HG02870 (cell line): ENCODE data around the gene SLC25A48.

Experiments
- ATAC-seq: cut with Tn5 transposase; IDR thresholded peaks from one replicate; pipeline ENCODE4 v1.9.1; 2021; ENCODE audit warnings: mild to moderate bottlenecking, moderate library complexity; ENCODE audit not compliant: unreplicated experiment

The SLC25A48 gene

DNA sequence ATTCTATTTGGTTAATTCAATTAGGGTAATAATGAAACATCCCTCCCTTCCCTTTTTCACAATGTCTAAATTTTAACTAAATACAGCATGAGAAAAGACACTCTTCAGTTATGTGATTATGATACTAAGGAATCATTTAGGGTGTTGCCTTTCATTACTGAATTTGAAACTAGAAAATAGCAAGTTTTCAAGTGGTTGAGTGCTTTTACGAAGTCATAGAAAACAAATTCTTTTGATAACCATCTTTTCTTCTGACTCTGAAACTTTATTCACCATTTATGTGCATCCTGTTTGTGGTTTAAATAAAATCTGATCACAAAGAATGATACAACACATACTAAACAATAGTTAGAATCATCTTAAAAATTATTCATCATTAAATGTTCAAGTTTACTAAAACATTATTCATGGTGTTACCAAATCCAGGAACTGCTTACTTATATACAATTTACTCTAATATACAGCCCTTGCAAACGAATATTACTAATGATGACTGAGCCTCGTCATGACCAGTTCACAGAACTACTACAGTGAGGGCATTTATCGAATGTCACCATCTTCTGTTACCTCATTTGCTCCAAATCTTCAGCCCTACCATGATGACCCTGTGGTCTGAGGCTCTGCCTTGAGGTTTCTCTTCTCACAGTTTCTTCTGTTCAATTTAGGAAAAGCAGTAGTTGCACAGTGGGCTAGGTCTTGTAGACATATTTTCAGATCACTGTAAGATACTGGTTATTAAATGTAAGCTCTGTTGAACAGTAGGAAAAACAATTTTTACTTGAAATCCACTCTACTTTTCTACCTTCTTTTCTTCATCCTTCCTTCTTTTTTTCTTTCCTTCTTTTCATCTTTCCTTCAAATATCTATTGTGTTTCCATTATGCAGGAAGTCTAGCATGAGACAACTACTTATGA lies 79.5 kb downstream of the SLC25A48 start:
- ATAC-seq = no peak

DNA sequence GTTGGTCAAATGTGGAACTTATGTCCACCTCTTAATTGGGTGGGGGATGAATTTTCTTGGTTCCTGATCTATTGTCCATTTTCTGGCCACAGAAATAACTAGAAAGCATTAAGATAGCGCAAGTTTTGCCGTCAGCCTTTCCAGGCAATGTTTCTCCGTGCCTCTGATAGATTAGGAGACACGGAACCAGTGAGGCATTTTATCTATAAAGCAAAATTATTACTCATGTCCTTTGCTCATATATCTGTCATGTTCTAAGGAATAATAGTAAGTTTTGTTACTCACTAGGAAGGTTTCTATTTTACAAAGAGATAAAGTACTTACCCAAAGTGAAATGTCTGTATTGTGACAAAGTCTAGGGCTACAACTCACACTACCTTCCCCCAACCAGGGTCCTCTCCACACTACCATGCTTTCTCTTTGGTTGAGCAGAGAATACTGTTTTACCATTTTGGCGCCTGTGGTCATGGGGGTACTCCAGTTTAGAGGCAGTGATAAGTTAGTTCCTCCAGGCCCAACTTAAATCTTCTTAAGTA lies 81.1 kb downstream of the SLC25A48 start:
- ATAC-seq = no peak

DNA sequence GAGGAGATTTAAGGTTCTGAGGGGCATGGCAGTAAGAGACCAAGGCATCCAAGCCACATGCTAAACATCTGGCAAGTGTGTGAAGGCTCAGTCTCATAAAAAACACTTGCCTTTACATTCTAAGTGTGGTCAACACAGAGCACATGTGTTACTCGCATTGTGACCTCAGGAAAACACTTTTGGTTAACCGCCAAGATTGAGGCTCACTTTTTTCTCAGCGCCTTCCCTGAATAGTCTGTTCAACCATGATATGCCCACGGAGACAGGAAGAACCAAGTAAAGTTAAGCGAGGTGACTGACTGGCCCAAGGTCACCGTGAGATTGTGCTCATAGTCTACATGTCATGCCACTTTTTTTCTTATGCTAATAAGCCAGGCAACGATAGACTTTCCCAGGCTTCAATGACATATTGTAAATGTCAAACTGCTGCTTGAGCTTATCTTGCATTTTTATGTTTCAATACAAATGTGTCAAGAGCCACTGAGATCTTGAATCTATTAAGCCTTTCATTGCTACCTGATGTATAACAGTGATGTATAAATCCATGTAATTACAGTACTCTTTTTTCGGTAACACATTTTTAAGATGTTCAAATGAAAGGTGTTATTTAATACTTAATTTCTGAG lies 82.3 kb downstream of the SLC25A48 start:
- ATAC-seq = no peak

DNA sequence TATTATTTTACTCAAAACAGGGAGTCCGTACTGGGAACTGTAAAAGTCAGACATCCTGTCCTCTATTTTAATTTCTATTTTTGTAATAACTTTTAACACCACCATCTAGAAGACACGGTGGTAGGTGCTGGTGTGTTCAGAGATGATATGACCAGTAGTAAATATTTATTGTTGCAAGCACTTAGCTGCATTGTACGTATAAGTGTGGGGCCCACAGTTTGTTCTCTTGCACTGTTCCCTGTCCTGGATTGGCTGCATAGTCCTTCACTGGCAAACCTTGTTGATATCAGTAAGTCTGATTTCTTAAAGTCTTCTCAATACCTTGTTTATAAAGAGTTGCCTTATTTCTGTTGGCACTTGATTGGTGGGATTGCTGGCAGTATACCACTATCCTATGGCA lies 85.7 kb downstream of the SLC25A48 start:
- ATAC-seq = no peak

DNA sequence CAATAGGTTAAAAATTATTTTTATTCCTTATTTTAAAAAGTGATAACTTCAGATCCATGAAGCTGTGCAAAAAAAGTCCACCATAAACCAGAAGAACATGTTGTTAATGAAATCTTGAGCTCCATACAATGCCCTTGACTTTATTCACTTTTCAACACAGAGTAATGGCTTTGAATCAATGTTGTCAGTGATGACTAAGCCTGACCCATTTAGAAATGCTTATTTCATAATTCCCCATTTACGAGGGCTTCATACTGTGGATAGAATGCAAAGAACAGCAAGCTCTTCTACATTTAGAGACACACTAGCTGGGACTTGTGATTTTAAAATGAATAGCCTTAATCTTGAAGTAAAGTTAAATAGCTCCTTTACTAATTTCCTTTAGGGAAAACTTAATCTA lies 86.9 kb downstream of the SLC25A48 start:
- no peak for ATAC-seq

DNA sequence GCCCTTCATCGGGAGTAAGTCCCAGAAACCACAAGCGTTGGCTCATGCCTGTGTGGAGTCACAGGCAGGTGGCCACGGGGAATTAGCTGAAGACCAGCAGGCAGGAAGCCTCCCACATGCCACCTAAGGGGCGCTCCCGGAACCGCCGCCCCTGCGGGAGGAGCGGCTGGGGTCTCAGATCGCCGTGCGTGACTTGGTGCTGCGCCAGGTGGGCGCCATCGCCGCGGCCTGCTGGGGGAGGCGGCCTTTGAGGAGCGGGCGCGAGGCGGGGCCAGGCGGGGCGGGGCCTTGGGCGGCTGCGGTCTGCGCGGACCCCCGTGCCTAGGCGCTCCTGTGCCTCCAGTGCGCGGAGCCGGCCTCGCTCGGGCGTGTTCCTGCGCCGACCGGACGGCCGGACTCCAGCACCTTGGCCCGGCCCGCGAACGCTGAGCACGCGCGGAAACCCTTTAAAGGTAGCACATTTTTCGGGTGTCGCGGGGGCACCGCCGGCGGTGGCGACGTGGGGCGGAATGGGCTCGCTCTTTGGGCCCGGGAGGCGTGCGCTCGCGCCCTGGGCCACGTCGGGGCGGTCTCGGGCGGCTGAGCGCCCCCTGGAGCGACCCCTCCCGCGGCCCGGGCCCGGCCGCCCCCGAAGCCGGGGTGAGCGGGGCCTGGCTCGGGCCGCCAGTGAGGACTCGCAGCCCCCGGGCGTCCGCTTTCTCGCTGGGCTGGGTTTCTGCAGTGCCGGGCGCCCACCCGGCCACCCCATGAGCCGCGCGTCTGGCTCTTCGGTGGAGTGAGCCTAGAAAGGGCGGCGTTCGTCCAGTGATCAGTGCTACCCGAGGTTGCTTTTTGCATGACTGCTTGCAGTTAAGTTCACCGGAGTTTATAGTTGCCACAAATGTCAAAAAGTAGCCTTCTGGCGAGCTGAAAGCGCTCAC lies 95.8 kb downstream of the SLC25A48 start:
- no peak for ATAC-seq

DNA sequence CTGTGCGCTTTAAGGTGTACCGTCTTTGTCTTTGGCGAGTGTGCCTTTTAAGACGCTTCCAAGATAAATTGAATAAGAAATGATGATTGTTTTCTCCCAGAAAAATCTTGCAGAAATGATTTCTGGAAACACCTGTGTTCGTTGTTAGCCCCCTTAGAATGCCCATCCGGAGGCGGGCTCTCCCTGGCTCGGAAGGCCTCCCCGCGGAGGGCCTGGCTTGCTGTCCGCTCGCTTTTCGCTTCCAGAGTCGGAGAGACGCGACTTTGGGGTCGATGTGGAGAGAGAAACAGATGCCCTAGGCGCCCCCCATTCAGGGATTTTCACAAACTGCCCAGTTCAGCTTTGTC lies 96.5 kb downstream of the SLC25A48 start:
- ATAC-seq = no peak

DNA sequence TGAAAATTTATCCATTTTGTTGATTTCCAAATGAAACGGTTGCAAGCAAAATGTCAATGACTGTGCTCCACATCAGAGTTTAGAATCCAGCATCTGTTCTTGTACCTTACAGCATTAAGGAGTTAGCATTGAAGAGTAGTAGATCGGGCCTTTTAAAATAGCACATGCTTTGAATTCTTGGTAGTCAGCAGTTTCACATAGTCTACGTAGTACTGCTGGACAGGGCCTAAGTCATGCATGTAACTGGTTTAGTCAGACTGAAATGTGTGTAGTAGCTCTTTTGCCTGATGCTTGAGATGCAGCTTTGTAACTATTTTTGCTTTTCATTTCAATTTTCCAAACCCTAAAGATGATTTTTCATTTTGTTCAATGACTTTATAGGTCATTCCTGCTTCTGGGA lies 100.5 kb downstream of the SLC25A48 start:
- ATAC-seq = no peak

DNA sequence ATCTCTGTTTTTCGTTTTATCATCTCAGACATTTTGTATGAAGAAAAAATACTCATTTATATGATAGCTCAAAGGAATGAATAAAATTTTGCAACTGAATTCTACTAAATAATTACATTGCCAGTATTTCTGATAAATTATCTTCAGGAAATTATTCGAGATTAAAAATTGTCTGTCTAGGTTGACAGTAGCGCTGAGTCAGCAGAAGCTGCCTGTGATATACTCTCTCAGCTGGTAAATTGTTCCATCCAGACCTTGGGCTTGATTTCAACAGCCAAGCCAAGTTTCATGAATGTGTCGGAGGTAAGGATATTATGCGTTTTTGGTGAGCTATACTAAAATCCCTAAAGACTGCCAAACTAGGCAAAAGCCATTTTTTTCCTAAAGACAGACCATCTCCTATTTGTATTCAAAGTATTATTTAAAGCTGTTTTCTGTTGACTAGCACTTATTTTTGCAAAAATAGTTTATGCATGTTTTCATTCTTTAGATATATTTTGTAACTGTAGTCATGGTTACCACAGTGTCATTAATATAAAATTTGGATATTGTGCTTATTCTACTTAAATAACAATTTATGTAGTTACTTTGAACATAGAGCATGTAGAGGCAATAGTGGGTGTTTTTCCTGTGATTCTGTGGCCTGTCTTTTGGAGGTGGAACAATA lies 102.9 kb downstream of the SLC25A48 start:
- no peak for ATAC-seq
